Measurements from ENCODE around the gene GNB1L. TPM values are rescaled to one million over a fixed set of nuclear protein-coding genes. Genes with fewer than 3 reads are reported as not detected.
A peak's percentile ranks its signal among the peaks of the same experiment; 100 is the strongest.

The GNB1L gene
- total RNA-seq, 1 experiment from 2014 or later = 12.2 TPM

DNA sequence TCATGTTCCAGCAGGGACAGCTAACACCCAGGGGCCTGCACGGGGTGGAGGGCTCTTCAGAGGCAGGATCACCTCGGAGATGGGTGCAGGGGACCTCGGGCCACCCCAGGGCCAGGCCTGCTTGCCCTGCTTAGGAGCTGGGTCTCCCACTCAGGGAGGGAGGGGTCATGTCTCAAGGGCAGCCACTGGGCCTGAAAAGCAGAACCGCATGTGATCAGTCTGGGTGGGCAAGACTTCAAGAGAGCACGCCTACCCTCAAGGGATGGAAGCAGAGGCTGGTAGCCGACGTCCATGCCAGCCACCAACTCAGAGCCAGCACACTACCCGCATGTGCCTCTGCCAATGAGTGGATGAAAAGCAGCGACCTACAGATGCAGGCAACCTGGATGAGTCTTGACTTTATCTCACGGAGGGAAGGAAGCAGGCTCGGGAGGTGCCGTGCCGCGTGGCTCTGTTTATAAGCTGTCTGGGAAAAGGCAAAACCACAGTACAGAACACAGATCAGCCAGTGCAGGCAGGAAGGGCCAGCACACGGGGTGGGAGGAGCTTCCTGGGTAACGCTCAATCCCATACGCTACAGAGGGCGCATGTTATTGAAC lies 78.1 kb downstream of the GNB1L start:
- intact Hi-C loops (cut with micrococcal nuclease; ENCODE audit: unreplicated experiment) (no loop called here), in situ Hi-C loops (cut with HindIII; ENCODE audit: low pct_unique_long_range_greater_than_20kb, low sequenced_read_pairs) (no loop called here)
- Histone ChIP-seq H3K4me1 (ENCODE audit: control insufficient read depth, insufficient read depth, low read length) (peaks cover 8% of the 10 kb centered on the region), H3K27ac (ENCODE audit: low read length) (no peak overlapping the region), H3K4me3 (ENCODE audit: low read depth in 2 of 2, low read length in 2 of 2) (no peak overlapping the region), H3K27me3 (ENCODE audit: control insufficient read depth, insufficient read depth, low read length) (no peaks in the 10 kb centered on the region), H3K36me3 (ENCODE audit: control insufficient read depth, insufficient read depth, low read length) (no peaks in the 10 kb centered on the region), H3K9me3 (ENCODE audit: control insufficient read depth, insufficient read depth, low read depth, low read length) (no peaks in the 10 kb centered on the region)
- ChIA-PET POLR2A (interaction anchor here (0.5 kb wide), 1 partner anchor 15 kb away, joined by 3 read pairs; no protein-coding TSS in a partner anchor), CTCF (no interaction called here)
- peak; percentile 23 for ATAC-seq
- TF ChIP-seq POLR2AphosphoS5 (IDR thresholded peaks at IDR 0.05; ENCODE audit: low read depth, low read length) (no peak), SIN3A (IDR thresholded peaks at IDR 0.05; ENCODE audit: borderline replicate concordance, insufficient read depth, low read depth, low read length) (no peak), TCF7L2 (IDR thresholded peaks at IDR 0.05; ENCODE audit: low read depth, low read length) (no peak)
- TF ChIP-seq, protein P1, sequence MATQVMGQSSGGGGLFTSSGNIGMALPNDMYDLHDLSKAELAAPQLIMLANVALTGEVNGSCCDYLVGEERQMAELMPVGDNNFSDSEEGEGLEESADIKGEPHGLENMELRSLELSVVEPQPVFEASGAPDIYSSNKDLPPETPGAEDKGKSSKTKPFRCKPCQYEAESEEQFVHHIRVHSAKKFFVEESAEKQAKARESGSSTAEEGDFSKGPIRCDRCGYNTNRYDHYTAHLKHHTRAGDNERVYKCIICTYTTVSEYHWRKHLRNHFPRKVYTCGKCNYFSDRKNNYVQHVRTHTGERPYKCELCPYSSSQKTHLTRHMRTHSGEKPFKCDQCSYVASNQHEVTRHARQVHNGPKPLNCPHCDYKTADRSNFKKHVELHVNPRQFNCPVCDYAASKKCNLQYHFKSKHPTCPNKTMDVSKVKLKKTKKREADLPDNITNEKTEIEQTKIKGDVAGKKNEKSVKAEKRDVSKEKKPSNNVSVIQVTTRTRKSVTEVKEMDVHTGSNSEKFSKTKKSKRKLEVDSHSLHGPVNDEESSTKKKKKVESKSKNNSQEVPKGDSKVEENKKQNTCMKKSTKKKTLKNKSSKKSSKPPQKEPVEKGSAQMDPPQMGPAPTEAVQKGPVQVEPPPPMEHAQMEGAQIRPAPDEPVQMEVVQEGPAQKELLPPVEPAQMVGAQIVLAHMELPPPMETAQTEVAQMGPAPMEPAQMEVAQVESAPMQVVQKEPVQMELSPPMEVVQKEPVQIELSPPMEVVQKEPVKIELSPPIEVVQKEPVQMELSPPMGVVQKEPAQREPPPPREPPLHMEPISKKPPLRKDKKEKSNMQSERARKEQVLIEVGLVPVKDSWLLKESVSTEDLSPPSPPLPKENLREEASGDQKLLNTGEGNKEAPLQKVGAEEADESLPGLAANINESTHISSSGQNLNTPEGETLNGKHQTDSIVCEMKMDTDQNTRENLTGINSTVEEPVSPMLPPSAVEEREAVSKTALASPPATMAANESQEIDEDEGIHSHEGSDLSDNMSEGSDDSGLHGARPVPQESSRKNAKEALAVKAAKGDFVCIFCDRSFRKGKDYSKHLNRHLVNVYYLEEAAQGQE (IDR thresholded peaks at IDR 0.05; ENCODE audit: insufficient read depth in 1 of 2, low read depth in 2 of 2, low read length in 1 of 2) = no peak
- TF ChIP-seq, protein P2, sequence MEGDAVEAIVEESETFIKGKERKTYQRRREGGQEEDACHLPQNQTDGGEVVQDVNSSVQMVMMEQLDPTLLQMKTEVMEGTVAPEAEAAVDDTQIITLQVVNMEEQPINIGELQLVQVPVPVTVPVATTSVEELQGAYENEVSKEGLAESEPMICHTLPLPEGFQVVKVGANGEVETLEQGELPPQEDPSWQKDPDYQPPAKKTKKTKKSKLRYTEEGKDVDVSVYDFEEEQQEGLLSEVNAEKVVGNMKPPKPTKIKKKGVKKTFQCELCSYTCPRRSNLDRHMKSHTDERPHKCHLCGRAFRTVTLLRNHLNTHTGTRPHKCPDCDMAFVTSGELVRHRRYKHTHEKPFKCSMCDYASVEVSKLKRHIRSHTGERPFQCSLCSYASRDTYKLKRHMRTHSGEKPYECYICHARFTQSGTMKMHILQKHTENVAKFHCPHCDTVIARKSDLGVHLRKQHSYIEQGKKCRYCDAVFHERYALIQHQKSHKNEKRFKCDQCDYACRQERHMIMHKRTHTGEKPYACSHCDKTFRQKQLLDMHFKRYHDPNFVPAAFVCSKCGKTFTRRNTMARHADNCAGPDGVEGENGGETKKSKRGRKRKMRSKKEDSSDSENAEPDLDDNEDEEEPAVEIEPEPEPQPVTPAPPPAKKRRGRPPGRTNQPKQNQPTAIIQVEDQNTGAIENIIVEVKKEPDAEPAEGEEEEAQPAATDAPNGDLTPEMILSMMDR (IDR thresholded peaks at IDR 0.05) = no peak
- DNase-seq (ENCODE audit: low read depth, low spot score) = no peak
- BruUV-seq (replicated peaks) = no TSS peak

DNA sequence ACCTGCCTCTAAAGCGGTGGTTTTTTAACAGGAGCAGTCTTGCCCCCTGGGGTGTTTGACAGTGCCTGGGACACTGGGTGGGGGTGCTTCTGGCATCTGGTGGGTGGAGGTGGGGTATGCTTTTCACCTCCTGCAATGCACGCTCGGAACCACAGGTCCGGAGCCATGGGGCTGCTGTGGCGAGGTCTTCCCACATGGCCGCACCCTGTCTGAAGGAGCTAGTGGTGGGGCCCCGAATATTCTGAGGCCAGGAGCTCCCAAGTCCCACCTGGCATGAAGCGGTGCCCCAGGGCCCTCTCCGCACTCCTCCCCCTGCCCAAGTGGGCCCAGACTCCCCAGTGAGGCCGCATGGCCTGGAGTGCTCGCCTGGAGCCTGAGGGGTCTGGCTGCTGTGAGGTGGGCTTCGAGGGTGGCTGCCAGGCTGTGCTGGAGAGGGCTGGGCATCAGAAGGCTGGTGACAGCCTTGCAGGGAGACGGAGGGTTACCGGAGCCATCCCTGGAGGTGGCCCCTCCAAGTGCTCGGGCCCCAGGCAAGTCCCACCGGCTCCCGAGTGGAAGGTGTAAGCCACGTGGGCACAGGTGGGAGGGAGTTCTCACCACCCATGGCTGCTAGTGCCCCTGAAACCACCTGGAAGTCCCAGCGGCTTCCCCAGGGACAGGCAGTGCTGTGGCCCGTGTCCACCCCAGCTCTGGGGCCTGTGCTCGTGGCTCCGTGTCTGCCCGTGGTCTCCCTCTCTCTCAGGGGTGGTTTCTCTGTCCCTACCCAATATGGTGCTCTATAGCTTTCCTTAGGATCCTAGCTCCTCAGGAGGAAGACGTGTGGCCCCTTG lies 79.0 kb downstream of the GNB1L start:
- TF ChIP-seq, protein P2 (IDR thresholded peaks at IDR 0.05) = no peak
- TF ChIP-seq POLR2AphosphoS5 (IDR thresholded peaks at IDR 0.05; ENCODE audit: low read depth, low read length) = no peak
- TF ChIP-seq TCF7L2 (IDR thresholded peaks at IDR 0.05; ENCODE audit: low read depth, low read length) = no peak
- no peak for TF ChIP-seq SIN3A (IDR thresholded peaks at IDR 0.05; ENCODE audit: borderline replicate concordance, insufficient read depth, low read depth, low read length)
- TF ChIP-seq, protein P1 (IDR thresholded peaks at IDR 0.05; ENCODE audit: insufficient read depth in 1 of 2, low read depth in 2 of 2, low read length in 1 of 2) = no peak
- POLR2A ChIA-PET = no interaction called here
- no peaks in the 10 kb centered on the region for H3K27me3 ChIP-seq (ENCODE audit: control insufficient read depth, insufficient read depth, low read length)
- H3K4me1 ChIP-seq (ENCODE audit: control insufficient read depth, insufficient read depth, low read length) = peaks cover 11% of the 10 kb centered on the region
- no TSS peak for BruUV-seq (replicated peaks)
- H3K4me3 ChIP-seq (ENCODE audit: low read depth in 2 of 2, low read length in 2 of 2) = no peak overlapping the region
- H3K27ac ChIP-seq (ENCODE audit: low read length) = no peak overlapping the region
- intact Hi-C loops (cut with micrococcal nuclease; ENCODE audit: unreplicated experiment) (no loop called here), in situ Hi-C loops (cut with HindIII; ENCODE audit: low pct_unique_long_range_greater_than_20kb, low sequenced_read_pairs) (no loop called here)
- peak; percentile 14; the same call in 1 of the 2 replicates for ATAC-seq
- no peaks in the 10 kb centered on the region for H3K9me3 ChIP-seq (ENCODE audit: control insufficient read depth, insufficient read depth, low read depth, low read length)
- CTCF ChIA-PET = no interaction called here
- no peak for DNase-seq (ENCODE audit: low read depth, low spot score)
- no peaks in the 10 kb centered on the region for H3K36me3 ChIP-seq (ENCODE audit: control insufficient read depth, insufficient read depth, low read length)

Data from Panc1 (cell line).